H1 (cell line): Measurements from ENCODE around the gene SELPLG. TPM values are rescaled to one million over a fixed set of nuclear protein-coding genes. Genes with fewer than 3 reads are reported as not detected.

Experiments
- CTCF ChIA-PET: fragments of 300-600 bp; sonication (Branson Sonifier 250); formaldehyde crosslinking; loops from one replicate; lab custom pipeline; 2021; ENCODE audit not compliant: partially characterized antibody; lab: Charles Lee
- POLR2A ChIA-PET: fragments of 300-600 bp; sonication (Branson Sonifier 250); formaldehyde crosslinking; loops from one replicate; lab custom pipeline; 2021; ENCODE audit warnings: inconsistent platforms; ENCODE audit not compliant: partially characterized antibody; lab: Charles Lee
- DNase-seq, 2 experiments: peaks; one replicate each; pipeline versions ENCODE4 v3.0.0 to v3.0.0-alpha.2; 2010 to 2022; ENCODE audit warnings: low spot score in 2 of 2, low read depth in 1 of 2, mixed read lengths in 1 of 2
- FAIRE-seq: peaks from 2 replicates; lab custom pipeline; 2011; peaks lifted over from hg19 to GRCh38; lab: Jason Lieb, UNC
- H2AFZ ChIP-seq: 2 replicates; pipeline ENCODE4 v1.8.1; 2012; ENCODE audit warnings: low read length, inconsistent platforms
- H2AK5ac ChIP-seq: 2 replicates; pipeline ENCODE4 v1.6.1; 2013; ENCODE audit warnings: low read depth, low read length
- H2BK120ac ChIP-seq: replicated peaks from 2 replicates; pipeline ENCODE3; 2013; ENCODE audit warnings: low read depth, low read length, inconsistent platforms
- H2BK12ac ChIP-seq: 2 replicates; pipeline ENCODE4 v1.6.1; 2013; ENCODE audit warnings: low read depth, low read length
- H2BK15ac ChIP-seq: 2 replicates; pipeline ENCODE4 v1.6.1; 2013; ENCODE audit warnings: low read length
- H2BK20ac ChIP-seq: 2 replicates; pipeline ENCODE4 v1.6.1; 2013; ENCODE audit warnings: low read length
- H2BK5ac ChIP-seq: 2 replicates; pipeline ENCODE4 v1.6.1; 2013; ENCODE audit warnings: low read depth, low read length
- H3K14ac ChIP-seq: 2 replicates; pipeline ENCODE4 v1.6.1; 2013; ENCODE audit warnings: inconsistent platforms; ENCODE audit not compliant: insufficient read length
- H3K18ac ChIP-seq: 2 replicates; pipeline ENCODE4 v1.6.1; 2013; ENCODE audit warnings: low read length; ENCODE audit errors: extremely low read depth
- H3K23ac ChIP-seq: 2 replicates; pipeline ENCODE4 v1.6.1; 2013; ENCODE audit warnings: inconsistent platforms; ENCODE audit not compliant: insufficient read length
- H3K23me2 ChIP-seq: 2 replicates; pipeline ENCODE4 v1.6.1; 2013; ENCODE audit warnings: low read depth, low read length
- H3K27ac ChIP-seq: 2 replicates; pipeline ENCODE4 v1.6.1; 2011; ENCODE audit warnings: low read depth, low read length, inconsistent platforms
- H3K27me3 ChIP-seq, 4 experiments: replicated peaks in 1 of 4; 1 replicate in 1 of 4; 2 replicates in 3 of 4; pipeline versions ENCODE4 v1.6.1 to v1.8.1; 2011 to 2013; ENCODE audit warnings: low read length in 3 of 4, mild to moderate bottlenecking in 3 of 4, inconsistent platforms in 2 of 4, mixed read lengths in 2 of 4, moderate library complexity in 1 of 4; ENCODE audit not compliant: control insufficient read depth in 3 of 4, insufficient read depth in 3 of 4; ENCODE audit errors: extremely low read depth in 1 of 4
- H3K36me3 ChIP-seq, 4 experiments: 2 replicates each; pipeline versions ENCODE4 v1.6.1 to v1.8.1; 2011 to 2013; ENCODE audit warnings: mild to moderate bottlenecking in 4 of 4, low read length in 3 of 4, moderate library complexity in 2 of 4, control low read depth in 1 of 4, inconsistent platforms in 1 of 4; ENCODE audit not compliant: insufficient read depth in 4 of 4, control insufficient read depth in 2 of 4
- H3K4ac ChIP-seq: replicated peaks from 2 replicates; pipeline ENCODE3; 2013; ENCODE audit warnings: low read length, low read depth, mixed read lengths, inconsistent platforms; ENCODE audit not compliant: insufficient read length
- H3K4me1 ChIP-seq, 4 experiments: replicated peaks in 1 of 4; 1 replicate in 1 of 4; 2 replicates in 3 of 4; pipeline versions ENCODE4 v1.6.1 to v1.8.1; 2011 to 2013; ENCODE audit warnings: low read length in 3 of 4, inconsistent platforms in 2 of 4, mixed read lengths in 1 of 4; ENCODE audit not compliant: insufficient read depth in 4 of 4, control insufficient read depth in 3 of 4
- H3K4me2 ChIP-seq, 2 experiments: 2 replicates each; pipeline versions ENCODE4 v1.6.1 to v1.8.1; 2011 to 2013; ENCODE audit warnings: low read depth in 2 of 2, low read length in 2 of 2, control low read depth in 1 of 2, inconsistent platforms in 1 of 2, mild to moderate bottlenecking in 1 of 2; ENCODE audit not compliant: insufficient read depth in 1 of 2
- H3K4me3 ChIP-seq, 4 experiments: fragments of 200-600, 300-600 bp in 1 of 4; sonication (generic), shearing (Covaris generic), sonication (Bioruptor Twin) in 1 of 4; 2 replicates each; pipeline versions ENCODE4 v1.5.1 to v1.8.1; 2011 to 2016; ENCODE audit warnings: low read length in 4 of 4, low read depth in 3 of 4, control low read depth in 2 of 4, inconsistent platforms in 2 of 4, mild to moderate bottlenecking in 2 of 4, mixed read lengths in 1 of 4, moderate library complexity in 1 of 4; ENCODE audit not compliant: insufficient read depth in 2 of 4; ENCODE audit errors: extremely low read depth in 1 of 4
- H3K56ac ChIP-seq: replicated peaks from 2 replicates; pipeline ENCODE3; 2013; ENCODE audit warnings: low read depth, mild to moderate bottlenecking, mixed read lengths, low read length, inconsistent platforms; ENCODE audit not compliant: insufficient read length
- H3K79me1 ChIP-seq: 2 replicates; pipeline ENCODE4 v1.6.1; 2013; ENCODE audit warnings: low read depth, low read length, control low read depth
- H3K79me2 ChIP-seq, 2 experiments: 2 replicates each; pipeline versions ENCODE4 v1.6.1 to v1.8.1; 2012 to 2013; ENCODE audit warnings: low read length in 2 of 2, mild to moderate bottlenecking in 2 of 2, inconsistent platforms in 1 of 2; ENCODE audit not compliant: insufficient read depth in 2 of 2, control insufficient read depth in 1 of 2
- H3K9ac ChIP-seq, 4 experiments: replicated peaks in 1 of 4; 1 replicate in 1 of 4; 2 replicates in 3 of 4; pipeline versions ENCODE4 v1.6.1 to v1.8.1; 2011 to 2013; ENCODE audit warnings: low read depth in 3 of 4, low read length in 3 of 4, control low read depth in 2 of 4, mild to moderate bottlenecking in 2 of 4, moderate library complexity in 2 of 4, inconsistent platforms in 1 of 4; ENCODE audit errors: extremely low read depth in 1 of 4
- H3K9me3 ChIP-seq, 2 experiments: 2 replicates each; pipeline versions ENCODE4 v1.6.1 to v1.8.1; 2012 to 2013; ENCODE audit warnings: mild to moderate bottlenecking in 2 of 2, moderate library complexity in 2 of 2, control low read depth in 1 of 2, inconsistent platforms in 1 of 2, low read depth in 1 of 2, low read length in 1 of 2, mixed read lengths in 1 of 2; ENCODE audit not compliant: insufficient read depth in 2 of 2
- H4K20me1 ChIP-seq, 2 experiments: replicated peaks in 1 of 2; 2 replicates each; pipeline versions ENCODE3 to v1.8.1; 2011 to 2013; ENCODE audit warnings: inconsistent platforms in 2 of 2, low read length in 2 of 2, mild to moderate bottlenecking in 1 of 2; ENCODE audit not compliant: insufficient read depth in 2 of 2, control insufficient read depth in 1 of 2
- H4K5ac ChIP-seq: 2 replicates; pipeline ENCODE4 v1.6.1; 2013; ENCODE audit warnings: low read length, low read depth, mixed read lengths, inconsistent platforms; ENCODE audit not compliant: insufficient read length
- H4K8ac ChIP-seq: 2 replicates; pipeline ENCODE4 v1.8.0; 2013; ENCODE audit warnings: mild to moderate bottlenecking, moderate library complexity, low read length, inconsistent platforms; ENCODE audit not compliant: insufficient read depth; ENCODE audit errors: extremely low read depth
- H4K91ac ChIP-seq: replicated peaks from 2 replicates; pipeline ENCODE3; 2013; ENCODE audit warnings: low read length, mixed read lengths, inconsistent platforms; ENCODE audit not compliant: insufficient read length
- CEBPB ChIP-seq: IDR thresholded peaks from 2 replicates; pipeline ENCODE4 v1.6.1; 2012; ENCODE audit warnings: low read depth, low read length
- EP300 ChIP-seq, 2 experiments: IDR thresholded peaks; 1 replicate in 1 of 2; 2 replicates in 1 of 2; pipeline ENCODE4 v1.6.1; 2011 to 2012; ENCODE audit warnings: low read depth in 2 of 2, low read length in 2 of 2, mild to moderate bottlenecking in 2 of 2, borderline replicate concordance in 1 of 2, inconsistent platforms in 1 of 2, moderate library complexity in 1 of 2
- KDM1A ChIP-seq: fragments of 200-600, 300-600 bp; sonication (generic); IDR thresholded peaks from 2 replicates; pipeline ENCODE4 v1.7.1; 2016; ENCODE audit warnings: mild to moderate bottlenecking, low read length, borderline replicate concordance
- PHF8 ChIP-seq: fragments of 200-600 bp; sonication (generic); conservative IDR thresholded peaks from 2 replicates; pipeline ENCODE4 v1.7.1; 2012; ENCODE audit warnings: low read depth, mild to moderate bottlenecking, inconsistent platforms, low read length, moderate library complexity
- WGBS, 2 experiments: shearing (Covaris generic) in 1 of 2; methylation state at CpG; one replicate each; pipeline versions ENCODE4 v1.1.6 to v1.1.7; 2013 to 2015; ENCODE audit warnings: low lambda C conversion rate in 2 of 2, mixed read lengths in 2 of 2, inconsistent platforms in 1 of 2, low coverage in 1 of 2, missing lambda C conversion rate in 1 of 2; ENCODE audit not compliant: insufficient replicate concordance in 2 of 2, insufficient coverage in 1 of 2, insufficient read length in 1 of 2; ENCODE audit errors: extremely low coverage in 1 of 2, missing lambda C conversion rate in 1 of 2; 5-methylcytosine and 5-hydroxymethylcytosine counted together
- polyA plus RNA-seq, 7 experiments: library from polyadenylated mRNA; depleted of rRNA in 3 of 7; stranded (reverse) in 5 of 7; unstranded in 2 of 7; fragments of >200 nt in 5 of 7; fragments of 200-250 nt in 2 of 7; gene quantifications; 1 replicate in 5 of 7; 2 replicates in 1 of 7; 4 replicates in 1 of 7; pipeline versions ENCODE4 v1.2.1 to v1.2.3, GENCODE V29; 2011 to 2013; ENCODE audit warnings: missing spikeins in 2 of 7, mixed read lengths in 2 of 7
- total RNA-seq: library from RNA; stranded (reverse); fragmentation: NEBNext Ultra II Directional; extraction: Animal tissue kit (Norgen Biotek cat#: 25700); gene quantifications from 2 replicates; pipeline ENCODE4 v1.2.1, GENCODE V29; 2021

SELPLG gene
- total and polyA plus RNA-seq, 2 of the 8 experiments (the other 6 are each of a cell fraction or from before 2014, with no cell fraction given): 0.18 TPM; not detected in 1

DNA sequence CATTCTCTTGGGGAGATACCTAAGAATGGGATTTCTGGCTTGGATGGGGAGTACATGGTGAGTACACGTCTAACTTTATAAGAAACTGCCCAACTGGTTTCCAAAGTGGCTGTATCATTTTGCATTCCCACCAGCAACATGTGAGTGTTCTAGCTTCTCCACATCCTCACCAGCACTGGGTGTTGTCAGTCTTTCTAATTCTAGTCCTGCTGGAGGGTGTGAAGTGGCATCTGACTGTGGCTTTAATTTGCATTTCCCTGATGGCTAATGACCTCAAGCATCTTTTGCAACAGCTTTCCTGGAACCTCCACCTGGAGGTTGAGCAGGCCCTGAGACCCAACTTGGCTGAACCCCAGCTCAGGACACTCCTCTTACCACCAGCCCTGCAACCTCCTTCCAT is 17.8 kb downstream of the SELPLG start:
- Histone ChIP-seq H4K8ac (no peak overlapping the region), H3K79me2 (no peaks in the 10 kb centered on the region), H3K4me3 (no peak overlapping the region), H3K56ac (no peak overlapping the region), H3K36me3 (no peaks in the 10 kb centered on the region), H2AK5ac (peak overlapping the region; percentile 32; the same call in 1 of the 2 replicates), H3K23me2 (no peaks in the 10 kb centered on the region), H3K4me1 (peaks cover 0 to 6% (median 4%) of the 10 kb centered on the region in 4 experiments; a peak in 4 of 7 replicates), H3K4me2 (no peak overlapping the region), H3K27me3 (no peaks in the 10 kb centered on the region), H3K9ac (no peak overlapping the region), H2BK20ac (no peak overlapping the region), H2BK120ac (no peak overlapping the region), H4K5ac (no peak overlapping the region), H3K27ac (no peak overlapping the region), H3K4ac (no peak overlapping the region), H3K9me3 (no peaks in the 10 kb centered on the region), H3K79me1 (no peaks in the 10 kb centered on the region), H3K18ac (no peak overlapping the region), H2BK5ac (no peak overlapping the region), H2BK12ac (no peak overlapping the region), H4K20me1 (no peaks in the 10 kb centered on the region), H3K23ac (no peak overlapping the region), H2BK15ac (0 out of 2 replicates have a peak overlapping the region, but pooled peaks have one; percentile 62), H3K14ac (no peak overlapping the region), H4K91ac (no peak overlapping the region), H2AFZ (no peak overlapping the region)
- WGBS, 2 experiments: 100% methylated on average over 1 of the region's 1 CpG; no CpG with 5 or more reads in 1 of the 2 experiments
- ChIA-PET POLR2A (interaction anchor here (1.6 to 2.7 kb wide), 4 partner anchors 19 to 55 kb away, joined by 3 to 12 read pairs (median 4); partner anchors contain the start of gene SART3), CTCF (interaction anchor here (1.4 to 22.5 kb wide), 9 partner anchors 10 to 186 kb away, joined by 3 to 523 read pairs (median 16); partner anchors contain the start of genes ISCU, SART3 and SELPLG)
- no peak for TF ChIP-seq EP300 (IDR thresholded peaks at IDR 0.05; ENCODE audit: borderline replicate concordance in 1 of 2, low read depth in 2 of 2, low read length in 2 of 2)
- peak; percentile 64; the same call in 1 of the 2 replicates for TF ChIP-seq KDM1A
- TF ChIP-seq CEBPB: no peak
- no peak for TF ChIP-seq PHF8
- FAIRE-seq (no peak), DNase-seq (no peak)
